WTC11 (cell line): ENCODE measurements around the gene ANKRD9. TPM values are rescaled to one million over a fixed set of nuclear protein-coding genes. Genes with fewer than 3 reads are reported as not detected.

Experiments
- ATAC-seq: fragments of 200-7000 bp; cut with Tn5 transposase; 2 replicates; pipeline ENCODE4 v1.10.0; 2021; ENCODE audit warnings: mild to moderate bottlenecking, moderate library complexity
- CTCF ChIA-PET: fragments of 300-600 bp; sonication (Branson Sonifier 250); formaldehyde crosslinking; loops from one replicate; lab custom pipeline; 2021; ENCODE audit warnings: antibody characterized with exemption; lab: Charles Lee
- POLR2A ChIA-PET: fragments of 350-600 bp; sonication (Branson Sonifier 250); formaldehyde crosslinking; loops from one replicate; lab custom pipeline; 2021; ENCODE audit warnings: antibody characterized with exemption; lab: Charles Lee
- DNase-seq: peaks from one replicate; pipeline ENCODE4 v3.0.0; 2021; ENCODE audit warnings: low spot score
- H3K27ac Mint-ChIP-seq: 2 replicates; pipeline ENCODE4 v1.8.0; 2021; ENCODE audit warnings: mixed read lengths
- H3K27me3 Mint-ChIP-seq: 2 replicates; pipeline ENCODE4 v1.8.0; 2021; ENCODE audit warnings: low read depth, mild to moderate bottlenecking, moderate library complexity, mixed read lengths
- H3K36me3 Mint-ChIP-seq: 2 replicates; pipeline ENCODE4 v1.8.0; 2021; ENCODE audit warnings: mixed read lengths
- H3K4me1 Mint-ChIP-seq: 2 replicates; pipeline ENCODE4 v1.8.0; 2022; ENCODE audit warnings: mixed read lengths
- H3K4me3 Mint-ChIP-seq: 2 replicates; pipeline ENCODE4 v1.8.0; 2021; ENCODE audit warnings: mild to moderate bottlenecking, moderate library complexity, mixed read lengths
- H3K9me3 Mint-ChIP-seq: 2 replicates; pipeline ENCODE4 v1.8.0; 2021; ENCODE audit warnings: mixed read lengths
- ARID4B ChIP-seq: sonication (generic); formaldehyde crosslinking; IDR thresholded peaks from 2 replicates; pipeline ENCODE4 v1.8.0; 2023; ENCODE audit warnings: missing genetic modification reagents, mild to moderate bottlenecking, borderline replicate concordance
- CTCF ChIP-seq: fragments of 200-600 bp; IDR thresholded peaks from 2 replicates; pipeline ENCODE4 v1.8.0; 2022; ENCODE audit warnings: antibody characterized with exemption
- FOXJ3 ChIP-seq: sonication (generic); formaldehyde crosslinking; IDR thresholded peaks from 2 replicates; pipeline ENCODE4 v1.9.0; 2021; ENCODE audit warnings: missing genetic modification reagents, mild to moderate bottlenecking, borderline replicate concordance
- HMGXB4 ChIP-seq: sonication (generic); formaldehyde crosslinking; IDR thresholded peaks from 2 replicates; pipeline ENCODE4 v1.8.1; 2023; ENCODE audit warnings: mild to moderate bottlenecking, moderate library complexity, missing genetic modification reagents
- JAZF1 ChIP-seq: fragments of 250-450 bp; sonication (Bioruptor Pico); IDR thresholded peaks from 2 replicates; pipeline ENCODE4 v1.9.0; 2021; ENCODE audit warnings: moderate library complexity, mild to moderate bottlenecking, inconsistent platforms
- JUN ChIP-seq: sonication (generic); formaldehyde crosslinking; IDR thresholded peaks from 2 replicates; pipeline ENCODE4 v1.8.0; 2023; ENCODE audit warnings: mild to moderate bottlenecking, missing genetic modification reagents
- NR1H2 ChIP-seq: sonication (generic); formaldehyde crosslinking; IDR thresholded peaks from 2 replicates; pipeline ENCODE4 v1.9.0; 2021; ENCODE audit warnings: mild to moderate bottlenecking, moderate library complexity, missing genetic modification reagents
- NR3C1 ChIP-seq: sonication (generic); formaldehyde crosslinking; conservative IDR thresholded peaks from 2 replicates; pipeline ENCODE4 v1.8.1; 2023; ENCODE audit warnings: low read depth, mild to moderate bottlenecking, missing genetic modification reagents
- PRRX2 ChIP-seq: fragments of 250-450 bp; sonication (Bioruptor Pico); IDR thresholded peaks from 2 replicates; pipeline ENCODE4 v1.8.0; 2021; ENCODE audit warnings: mild to moderate bottlenecking
- SMAD3 ChIP-seq: sonication (generic); formaldehyde crosslinking; IDR thresholded peaks from 2 replicates; pipeline ENCODE4 v1.8.0; 2022; ENCODE audit warnings: missing genetic modification reagents, mild to moderate bottlenecking, borderline replicate concordance
- SMAD4 ChIP-seq: sonication (generic); formaldehyde crosslinking; IDR thresholded peaks from 2 replicates; pipeline ENCODE4 v1.8.0; 2022; ENCODE audit warnings: mild to moderate bottlenecking, missing genetic modification reagents
- TEAD4 ChIP-seq: sonication (generic); formaldehyde crosslinking; IDR thresholded peaks from 2 replicates; pipeline ENCODE4 v1.8.0; 2022; ENCODE audit warnings: mild to moderate bottlenecking, missing genetic modification reagents
- ZBTB21 ChIP-seq: sonication (generic); formaldehyde crosslinking; IDR thresholded peaks from 2 replicates; pipeline ENCODE4 v1.8.1; 2023; ENCODE audit warnings: mild to moderate bottlenecking, missing genetic modification reagents, borderline replicate concordance
- ZMAT4 ChIP-seq: fragments of 250-450 bp; sonication (Bioruptor Pico); IDR thresholded peaks from 2 replicates; pipeline ENCODE4 v1.9.0; 2021; ENCODE audit warnings: mild to moderate bottlenecking
- ZNF232 ChIP-seq: sonication (generic); formaldehyde crosslinking; IDR thresholded peaks from 2 replicates; pipeline ENCODE4 v1.8.0; 2022; ENCODE audit warnings: mild to moderate bottlenecking, missing genetic modification reagents
- ZNF396 ChIP-seq: fragments of 250-450 bp; sonication (Bioruptor Pico); IDR thresholded peaks from 2 replicates; pipeline ENCODE4 v1.8.0; 2021; ENCODE audit warnings: mild to moderate bottlenecking, moderate library complexity, borderline replicate concordance
- total RNA-seq: library from RNA; stranded (reverse); gene quantifications from 3 replicates; pipeline ENCODE4 v1.2.3, GENCODE V29; 2021
- TF ChIP-seq, protein P1 (sequence below): fragments of 250-450 bp; sonication (Bioruptor Pico); IDR thresholded peaks from 2 replicates; pipeline ENCODE4 v1.8.0; 2021; ENCODE audit warnings: mild to moderate bottlenecking
- TF ChIP-seq, protein P2 (sequence below): sonication (generic); formaldehyde crosslinking; conservative IDR thresholded peaks from 2 replicates; pipeline ENCODE4 v1.8.1; 2023; ENCODE audit warnings: mild to moderate bottlenecking, low read depth, missing genetic modification reagents, moderate library complexity

Gene ANKRD9
- total RNA-seq, 1 experiment from 2014 or later, result 63.8 TPM

DNA sequence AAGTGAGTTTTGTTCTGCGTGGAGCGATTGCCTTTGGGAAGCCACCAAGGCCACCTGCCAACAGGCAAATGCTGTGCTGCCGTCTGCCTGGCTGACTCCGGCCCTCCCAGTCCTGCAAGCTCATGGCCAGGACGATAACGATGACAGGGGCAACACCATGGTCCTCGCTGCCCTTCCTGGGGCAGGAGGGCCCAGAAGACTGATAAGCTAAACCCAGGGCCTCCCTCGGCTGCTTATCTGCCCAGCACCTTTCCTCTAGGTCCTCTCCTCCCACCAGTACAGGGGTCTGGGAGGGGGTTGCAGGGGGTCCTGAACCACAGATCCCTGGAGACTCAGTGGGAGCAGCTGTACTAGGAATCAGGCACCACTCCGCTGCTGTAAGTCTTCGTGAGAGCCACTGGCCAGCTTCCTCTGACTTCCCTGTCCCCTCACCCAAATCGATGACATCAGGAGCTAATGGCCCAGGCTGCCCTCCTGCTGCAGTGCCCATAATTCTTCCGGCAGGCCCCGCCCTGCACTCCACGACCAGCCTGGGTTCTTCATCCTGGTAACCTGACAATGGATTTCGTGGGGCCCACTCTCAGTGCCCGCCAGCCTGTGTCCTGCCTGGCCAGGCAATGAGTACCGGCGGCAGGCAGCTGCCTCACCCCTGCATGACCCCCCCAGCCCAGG lies 5.1 kb downstream of the ANKRD9 start:
- CTCF ChIA-PET, result interaction anchor here (0.7 to 1.8 kb wide), 2 partner anchors 20 to 67 kb away, joined by 3 to 12 read pairs; no protein-coding TSS in a partner anchor
- Mint-ChIP-seq H3K36me3 (no peaks in the 10 kb centered on the region; the same call in 1 of the 2 replicates), H3K27ac (no peak overlapping the region), H3K27me3 (no peaks in the 10 kb centered on the region), H3K4me3 (no peak overlapping the region), H3K9me3 (no peaks in the 10 kb centered on the region), H3K4me1 (peaks cover 10% of the 10 kb centered on the region)
- ATAC-seq, result no peak
- TF ChIP-seq ZNF232 (CRISPR knock-in tag) (no peak), JUN (CRISPR knock-in tag) (no peak), NR1H2 (no peak), SMAD3 (CRISPR knock-in tag) (no peak), ZBTB21 (CRISPR knock-in tag) (no peak), CTCF (no peak), SMAD4 (CRISPR knock-in tag) (no peak)
- TF ChIP-seq, protein P1, sequence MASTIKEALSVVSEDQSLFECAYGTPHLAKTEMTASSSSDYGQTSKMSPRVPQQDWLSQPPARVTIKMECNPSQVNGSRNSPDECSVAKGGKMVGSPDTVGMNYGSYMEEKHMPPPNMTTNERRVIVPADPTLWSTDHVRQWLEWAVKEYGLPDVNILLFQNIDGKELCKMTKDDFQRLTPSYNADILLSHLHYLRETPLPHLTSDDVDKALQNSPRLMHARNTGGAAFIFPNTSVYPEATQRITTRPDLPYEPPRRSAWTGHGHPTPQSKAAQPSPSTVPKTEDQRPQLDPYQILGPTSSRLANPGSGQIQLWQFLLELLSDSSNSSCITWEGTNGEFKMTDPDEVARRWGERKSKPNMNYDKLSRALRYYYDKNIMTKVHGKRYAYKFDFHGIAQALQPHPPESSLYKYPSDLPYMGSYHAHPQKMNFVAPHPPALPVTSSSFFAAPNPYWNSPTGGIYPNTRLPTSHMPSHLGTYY, result no peak
- TF ChIP-seq, protein P2, sequence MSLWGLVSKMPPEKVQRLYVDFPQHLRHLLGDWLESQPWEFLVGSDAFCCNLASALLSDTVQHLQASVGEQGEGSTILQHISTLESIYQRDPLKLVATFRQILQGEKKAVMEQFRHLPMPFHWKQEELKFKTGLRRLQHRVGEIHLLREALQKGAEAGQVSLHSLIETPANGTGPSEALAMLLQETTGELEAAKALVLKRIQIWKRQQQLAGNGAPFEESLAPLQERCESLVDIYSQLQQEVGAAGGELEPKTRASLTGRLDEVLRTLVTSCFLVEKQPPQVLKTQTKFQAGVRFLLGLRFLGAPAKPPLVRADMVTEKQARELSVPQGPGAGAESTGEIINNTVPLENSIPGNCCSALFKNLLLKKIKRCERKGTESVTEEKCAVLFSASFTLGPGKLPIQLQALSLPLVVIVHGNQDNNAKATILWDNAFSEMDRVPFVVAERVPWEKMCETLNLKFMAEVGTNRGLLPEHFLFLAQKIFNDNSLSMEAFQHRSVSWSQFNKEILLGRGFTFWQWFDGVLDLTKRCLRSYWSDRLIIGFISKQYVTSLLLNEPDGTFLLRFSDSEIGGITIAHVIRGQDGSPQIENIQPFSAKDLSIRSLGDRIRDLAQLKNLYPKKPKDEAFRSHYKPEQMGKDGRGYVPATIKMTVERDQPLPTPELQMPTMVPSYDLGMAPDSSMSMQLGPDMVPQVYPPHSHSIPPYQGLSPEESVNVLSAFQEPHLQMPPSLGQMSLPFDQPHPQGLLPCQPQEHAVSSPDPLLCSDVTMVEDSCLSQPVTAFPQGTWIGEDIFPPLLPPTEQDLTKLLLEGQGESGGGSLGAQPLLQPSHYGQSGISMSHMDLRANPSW (CRISPR knock-in tag), result no peak
- POLR2A ChIA-PET, result no interaction called here
- DNase-seq, result no peak

DNA sequence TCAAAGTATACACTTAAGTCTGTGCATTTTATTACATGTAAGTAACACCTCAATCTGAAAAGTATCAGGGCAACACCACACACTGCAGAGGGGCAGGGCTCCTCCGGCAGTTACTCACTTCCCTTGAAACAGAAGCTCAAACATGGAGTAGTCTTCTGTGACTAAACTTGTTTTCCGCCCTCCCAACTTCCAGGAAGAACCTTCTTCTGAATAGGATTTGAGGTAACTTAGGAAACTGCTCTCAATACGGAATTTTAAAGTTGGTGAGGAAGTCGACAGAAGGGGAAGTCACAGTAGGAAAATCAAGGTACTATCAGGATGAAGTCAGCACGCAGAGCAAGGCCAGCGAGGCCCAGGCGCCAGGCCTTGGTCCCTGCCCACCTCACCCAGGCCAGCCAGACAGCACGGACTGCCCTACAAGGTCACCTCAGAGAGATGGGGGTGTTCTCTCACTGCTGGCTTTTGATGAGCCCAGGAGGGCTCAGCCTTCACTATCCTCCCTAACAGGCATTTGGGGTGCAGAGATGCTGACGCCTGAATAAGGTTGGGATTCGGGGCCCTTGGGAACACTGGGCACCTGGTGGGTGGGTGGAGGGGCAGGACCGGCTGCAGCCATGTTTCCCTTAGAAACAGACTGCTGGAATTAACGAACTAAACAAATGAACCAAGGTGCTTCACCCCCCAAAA lies 5.8 kb downstream of the ANKRD9 start:
- no peaks in the 10 kb centered on the region for H3K9me3 Mint-ChIP-seq
- ChIA-PET POLR2A (no interaction called here), CTCF (interaction anchor here (1.8 kb wide), 1 partner anchor 66 kb away, joined by 12 read pairs; no protein-coding TSS in a partner anchor)
- ATAC-seq (no peak), DNase-seq (no peak)
- H3K36me3 Mint-ChIP-seq, result no peaks in the 10 kb centered on the region; the same call in 1 of the 2 replicates
- no peak overlapping the region for H3K4me3 Mint-ChIP-seq
- H3K27ac Mint-ChIP-seq, result peak overlapping the region; percentile 84
- H3K27me3 Mint-ChIP-seq, result no peaks in the 10 kb centered on the region
- peaks cover 9% of the 10 kb centered on the region for H3K4me1 Mint-ChIP-seq
- TF ChIP-seq JAZF1 (no peak), ZNF396 (CRISPR knock-in tag) (no peak), ARID4B (CRISPR knock-in tag) (no peak), SMAD3 (CRISPR knock-in tag) (no peak), ZMAT4 (CRISPR knock-in tag) (no peak), PRRX2 (CRISPR knock-in tag) (no peak), HMGXB4 (CRISPR knock-in tag) (no peak), NR3C1 (CRISPR knock-in tag) (no peak), TEAD4 (CRISPR knock-in tag) (no peak), SMAD4 (CRISPR knock-in tag) (no peak), FOXJ3 (CRISPR knock-in tag) (no peak)
- TF ChIP-seq, protein P1, result no peak
